Tibial artery (tissue), 4 donors: ENCODE measurements around the gene P2RX4.

ENCODE experiments used
- DNase-seq, 2 donors: peaks; one replicate each; pipeline ENCODE4 v3.0.0-alpha.2; 2019
- H3K27ac ChIP-seq, 2 donors: fragments of 200-600 bp; sonication (generic) in 1 of 2; 1 replicate in 1 of 2; 2 replicates in 1 of 2; pipeline ENCODE4 v1.5.1; 2018 to 2019; ENCODE audit warnings: mild to moderate bottlenecking in 1 of 2
- H3K27me3 ChIP-seq, 2 donors: fragments of 200-600 bp; sonication (generic) in 1 of 2; one replicate each; pipeline versions ENCODE4 v1.5.1 to v1.6.0; 2016 to 2019
- H3K36me3 ChIP-seq, 3 donors: fragments of 200-600 bp; sonication (generic) in 2 of 3; one replicate each; pipeline ENCODE4 v1.5.1; 2016 to 2019; ENCODE audit warnings: mild to moderate bottlenecking in 2 of 3
- H3K4me1 ChIP-seq, 4 donors: fragments of 200-600 bp; sonication (generic) in 2 of 4; 1 replicate in 3 of 4; 2 replicates in 1 of 4; pipeline ENCODE4 v1.5.1; 2016 to 2019
- H3K4me3 ChIP-seq, 2 donors: fragments of 200-600 bp; sonication (generic) in 1 of 2; 1 replicate in 1 of 2; 2 replicates in 1 of 2; pipeline ENCODE4 v1.5.1; 2018 to 2019; ENCODE audit warnings: mild to moderate bottlenecking in 2 of 2
- H3K9me3 ChIP-seq, 3 donors: fragments of 200-600 bp; sonication (generic) in 1 of 3; one replicate each; pipeline ENCODE4 v1.5.1; 2016 to 2019
- intact Hi-C: fragments of 100-400 bp; cut with DNase I; formaldehyde crosslinking; loops from one replicate; pipeline ENCODE4 v1.15.0; 2023; ENCODE audit warnings: low total_unique reads
- TF ChIP-seq, protein P1 (sequence below), 2 experiments: fragments of 200-600 bp in 1 of 2; fragments of 450-650 bp in 1 of 2; IDR thresholded peaks; one replicate each; pipeline ENCODE4 v1.5.1; 2017 to 2019; ENCODE audit warnings: antibody characterized with exemption in 2 of 2, mild to moderate bottlenecking in 1 of 2, moderate library complexity in 1 of 2

The P2RX4 gene

DNA sequence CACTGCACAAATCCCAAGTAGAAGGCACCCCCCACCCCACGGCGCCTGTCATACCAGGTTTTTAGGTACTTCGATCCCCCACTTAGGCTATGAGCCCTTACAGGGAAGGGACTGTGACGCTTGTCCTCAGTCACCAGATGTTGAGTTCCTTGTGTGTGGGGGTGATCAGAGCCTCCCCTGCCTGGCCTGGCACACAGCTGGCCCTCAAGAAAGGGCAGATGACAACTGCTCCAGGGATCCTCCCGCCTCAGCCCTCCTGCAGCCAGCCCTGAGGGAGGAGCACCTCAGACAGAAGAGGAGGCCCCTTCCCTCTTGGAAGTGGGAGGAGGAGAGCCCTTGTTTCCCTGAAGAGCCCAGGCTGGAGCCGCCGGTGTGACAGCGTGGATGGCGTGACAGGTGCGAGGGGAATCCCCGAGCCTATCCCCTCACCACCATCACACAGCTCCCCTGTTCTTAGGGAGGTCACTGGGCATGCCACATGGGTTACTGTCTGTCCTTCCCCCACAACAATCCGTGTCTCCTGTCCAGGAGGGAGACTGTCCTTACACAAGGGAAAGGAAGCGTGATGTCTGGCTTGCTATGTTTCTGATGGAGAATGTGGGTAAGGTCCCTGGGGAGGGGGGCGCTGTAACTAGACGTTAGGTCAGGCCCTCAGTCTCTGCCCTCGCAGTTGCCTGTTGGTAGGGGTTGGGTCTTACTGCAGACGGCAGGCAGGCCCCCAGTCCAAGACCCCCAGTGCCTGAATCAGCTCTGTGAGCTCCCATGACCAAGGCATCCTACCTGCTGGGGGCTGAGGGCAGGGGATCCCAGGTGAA, 31.4 kb downstream of the P2RX4 start:
- Histone ChIP-seq H3K4me3 (peak overlapping the region; percentile 39 to 55), H3K27ac (peak overlapping the region; percentile 71 to 76), H3K27me3 (no peaks in the 10 kb centered on the region), H3K36me3 (peaks cover 4 to 46% (median 38%) of the 10 kb centered on the region in 3 donors), H3K4me1 (peaks cover 0 to 25% (median 18%) of the 10 kb centered on the region in 4 donors), H3K9me3 (no peaks in the 10 kb centered on the region)
- DNase-seq = peak in 1 of 2 donors; percentile 76
- intact Hi-C loops = no loop called here
- TF ChIP-seq, protein P1, sequence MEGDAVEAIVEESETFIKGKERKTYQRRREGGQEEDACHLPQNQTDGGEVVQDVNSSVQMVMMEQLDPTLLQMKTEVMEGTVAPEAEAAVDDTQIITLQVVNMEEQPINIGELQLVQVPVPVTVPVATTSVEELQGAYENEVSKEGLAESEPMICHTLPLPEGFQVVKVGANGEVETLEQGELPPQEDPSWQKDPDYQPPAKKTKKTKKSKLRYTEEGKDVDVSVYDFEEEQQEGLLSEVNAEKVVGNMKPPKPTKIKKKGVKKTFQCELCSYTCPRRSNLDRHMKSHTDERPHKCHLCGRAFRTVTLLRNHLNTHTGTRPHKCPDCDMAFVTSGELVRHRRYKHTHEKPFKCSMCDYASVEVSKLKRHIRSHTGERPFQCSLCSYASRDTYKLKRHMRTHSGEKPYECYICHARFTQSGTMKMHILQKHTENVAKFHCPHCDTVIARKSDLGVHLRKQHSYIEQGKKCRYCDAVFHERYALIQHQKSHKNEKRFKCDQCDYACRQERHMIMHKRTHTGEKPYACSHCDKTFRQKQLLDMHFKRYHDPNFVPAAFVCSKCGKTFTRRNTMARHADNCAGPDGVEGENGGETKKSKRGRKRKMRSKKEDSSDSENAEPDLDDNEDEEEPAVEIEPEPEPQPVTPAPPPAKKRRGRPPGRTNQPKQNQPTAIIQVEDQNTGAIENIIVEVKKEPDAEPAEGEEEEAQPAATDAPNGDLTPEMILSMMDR (IDR thresholded peaks at IDR 0.05) = no peak

DNA sequence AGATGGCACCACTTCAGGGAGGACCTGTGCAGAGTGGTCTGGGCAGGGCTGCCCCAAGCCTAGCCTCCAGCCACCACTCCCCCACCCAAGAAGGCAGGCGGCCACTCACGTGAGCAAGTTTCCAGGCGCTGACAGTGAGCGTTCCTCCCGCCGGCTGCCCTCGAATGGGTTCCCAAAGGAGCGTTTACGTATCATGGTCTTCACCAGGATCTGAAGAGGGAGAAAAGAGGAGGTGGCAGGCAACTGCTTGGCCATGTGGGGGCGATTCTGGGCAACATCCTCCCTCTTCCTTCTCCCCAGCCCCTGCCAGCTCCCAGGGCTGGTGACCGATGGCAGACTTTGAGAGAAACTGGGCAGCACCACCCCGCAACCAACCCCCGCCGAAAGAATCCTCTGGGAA, 35.1 kb downstream of the P2RX4 start:
- intact Hi-C loops = no loop called here
- TF ChIP-seq, protein P1 (IDR thresholded peaks at IDR 0.05) = no peak
- Histone ChIP-seq H3K4me3 (no peak overlapping the region), H3K27me3 (no peaks in the 10 kb centered on the region), H3K27ac (no peak overlapping the region), H3K4me1 (peaks cover 0 to 16% (median 13%) of the 10 kb centered on the region in 4 donors), H3K36me3 (peaks cover 26 to 66% (median 59%) of the 10 kb centered on the region in 3 donors), H3K9me3 (no peaks in the 10 kb centered on the region)
- no peak for DNase-seq

DNA sequence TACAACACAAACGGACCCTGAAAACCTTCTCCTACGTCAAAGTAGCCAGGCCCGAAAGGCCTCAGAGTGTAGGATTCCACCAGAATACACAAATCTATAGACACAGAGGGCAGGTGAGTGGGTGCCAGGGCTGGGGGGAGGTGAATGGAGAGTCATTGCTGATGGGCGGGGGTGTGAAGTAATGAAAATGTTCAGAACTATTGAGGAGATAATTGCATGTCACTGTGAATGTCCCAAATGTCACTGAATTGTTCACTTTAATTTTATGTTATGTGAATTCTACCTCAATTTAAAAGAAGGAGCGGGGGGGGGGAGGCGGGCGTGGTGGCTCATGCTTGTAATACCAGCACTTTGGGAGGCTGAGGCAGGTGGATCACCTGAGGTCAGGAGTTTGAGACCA, 36.0 kb downstream of the P2RX4 start:
- no peak for DNase-seq
- intact Hi-C loops = no loop called here
- no peaks in the 10 kb centered on the region for H3K27me3 ChIP-seq
- H3K9me3 ChIP-seq = no peaks in the 10 kb centered on the region
- H3K27ac ChIP-seq = no peak overlapping the region
- H3K4me1 ChIP-seq = peaks cover 0 to 8% (median 5%) of the 10 kb centered on the region in 4 donors
- no peak overlapping the region for H3K4me3 ChIP-seq
- H3K36me3 ChIP-seq = peaks cover 33 to 76% (median 68%) of the 10 kb centered on the region in 3 donors
- TF ChIP-seq, protein P1 (IDR thresholded peaks at IDR 0.05) = no peak

DNA sequence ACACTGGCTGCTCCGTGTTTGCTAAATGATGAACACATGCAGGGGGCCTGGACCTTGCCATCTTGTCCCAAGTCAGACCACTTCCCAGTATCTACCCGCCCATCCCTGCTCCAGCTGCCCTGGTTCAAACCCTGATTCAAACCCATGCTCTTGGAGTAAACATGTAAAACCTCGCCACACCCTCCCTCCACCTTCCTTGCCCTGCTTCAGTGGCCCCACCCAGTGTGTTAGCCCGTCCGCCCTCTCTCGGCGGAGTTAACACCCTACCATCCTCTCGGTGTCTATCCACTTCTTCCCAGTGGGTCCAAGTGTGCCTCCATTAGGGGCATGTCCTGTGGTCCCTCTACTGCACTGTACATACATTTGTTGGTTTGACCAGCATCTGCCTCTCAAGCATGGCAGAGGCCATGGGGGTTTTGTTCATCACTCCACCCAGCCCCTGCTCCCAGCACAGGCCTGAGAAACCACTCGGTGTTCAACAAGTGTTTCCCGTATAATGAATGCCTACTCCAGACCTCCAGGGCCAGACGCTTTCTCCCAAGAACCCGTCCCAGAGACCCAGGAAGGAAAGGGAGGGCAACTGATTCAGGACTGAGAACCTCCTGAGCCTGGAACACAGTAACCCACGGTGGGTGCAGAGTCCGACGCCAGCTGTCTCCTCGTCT, 37.1 kb downstream of the P2RX4 start:
- Histone ChIP-seq H3K4me3 (no peak overlapping the region), H3K9me3 (no peaks in the 10 kb centered on the region), H3K36me3 (peaks cover 39 to 86% (median 74%) of the 10 kb centered on the region in 3 donors), H3K4me1 (no peaks in the 10 kb centered on the region), H3K27me3 (no peaks in the 10 kb centered on the region), H3K27ac (no peak overlapping the region)
- no peak for DNase-seq
- TF ChIP-seq, protein P1 (IDR thresholded peaks at IDR 0.05) = no peak
- intact Hi-C loops = no loop called here

DNA sequence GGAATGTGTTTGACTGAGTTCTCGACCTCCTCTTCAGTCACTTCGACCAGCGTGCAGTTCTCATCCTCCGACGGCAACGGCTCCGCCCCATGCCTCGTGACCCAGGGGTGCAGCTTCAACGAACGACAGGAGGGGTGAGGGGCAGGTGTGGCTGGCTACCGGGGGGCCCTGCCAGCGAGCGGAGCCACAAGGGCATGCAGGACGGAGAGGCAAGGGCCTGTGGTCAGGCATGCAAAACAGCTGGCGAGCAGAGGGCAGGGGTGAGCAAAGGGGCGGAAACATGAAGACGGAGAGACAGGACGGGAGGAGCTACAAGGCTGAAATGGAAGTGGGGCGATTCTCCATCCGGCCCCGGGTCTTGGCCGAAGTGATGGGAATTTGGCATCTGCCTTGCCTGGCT, 38.7 kb downstream of the P2RX4 start:
- Histone ChIP-seq H3K27ac (no peak overlapping the region), H3K4me3 (no peak overlapping the region), H3K4me1 (no peaks in the 10 kb centered on the region), H3K36me3 (peaks cover 54 to 99% (median 83%) of the 10 kb centered on the region in 3 donors), H3K27me3 (no peaks in the 10 kb centered on the region), H3K9me3 (no peaks in the 10 kb centered on the region)
- TF ChIP-seq, protein P1 (IDR thresholded peaks at IDR 0.05) = no peak
- no peak for DNase-seq
- intact Hi-C loops = no loop called here
